Measurements from ENCODE around the gene SLC39A11.

DNA sequence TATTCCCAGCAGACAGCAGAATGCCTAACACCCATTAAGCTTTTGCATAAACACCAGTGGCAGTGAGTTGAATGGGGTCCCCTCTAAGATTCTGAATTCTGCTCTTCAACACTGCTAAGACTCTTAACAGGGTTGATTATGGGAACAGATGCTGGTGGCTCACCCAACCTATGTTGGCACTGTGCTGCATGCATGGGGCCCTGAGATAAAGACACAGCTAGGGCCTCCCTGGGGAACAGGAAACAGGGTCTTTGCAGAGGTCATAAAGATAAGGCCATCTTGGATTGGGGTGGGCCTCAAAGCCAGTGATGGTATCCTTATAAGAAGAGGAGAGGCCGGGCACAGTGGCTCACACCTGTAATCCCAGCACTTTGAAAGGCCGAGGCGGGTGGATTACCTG is 190.8 kb downstream of the SLC39A11 start:
- TF ChIP-seq, protein P1, sequence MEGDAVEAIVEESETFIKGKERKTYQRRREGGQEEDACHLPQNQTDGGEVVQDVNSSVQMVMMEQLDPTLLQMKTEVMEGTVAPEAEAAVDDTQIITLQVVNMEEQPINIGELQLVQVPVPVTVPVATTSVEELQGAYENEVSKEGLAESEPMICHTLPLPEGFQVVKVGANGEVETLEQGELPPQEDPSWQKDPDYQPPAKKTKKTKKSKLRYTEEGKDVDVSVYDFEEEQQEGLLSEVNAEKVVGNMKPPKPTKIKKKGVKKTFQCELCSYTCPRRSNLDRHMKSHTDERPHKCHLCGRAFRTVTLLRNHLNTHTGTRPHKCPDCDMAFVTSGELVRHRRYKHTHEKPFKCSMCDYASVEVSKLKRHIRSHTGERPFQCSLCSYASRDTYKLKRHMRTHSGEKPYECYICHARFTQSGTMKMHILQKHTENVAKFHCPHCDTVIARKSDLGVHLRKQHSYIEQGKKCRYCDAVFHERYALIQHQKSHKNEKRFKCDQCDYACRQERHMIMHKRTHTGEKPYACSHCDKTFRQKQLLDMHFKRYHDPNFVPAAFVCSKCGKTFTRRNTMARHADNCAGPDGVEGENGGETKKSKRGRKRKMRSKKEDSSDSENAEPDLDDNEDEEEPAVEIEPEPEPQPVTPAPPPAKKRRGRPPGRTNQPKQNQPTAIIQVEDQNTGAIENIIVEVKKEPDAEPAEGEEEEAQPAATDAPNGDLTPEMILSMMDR (IDR thresholded peaks at IDR 0.05): no peak
- TF ChIP-seq EZH2 (IDR thresholded peaks at IDR 0.05): no peak
- TF ChIP-seq EZH2phosphoT487 (IDR thresholded peaks at IDR 0.05): no peak
